ENCODE measurements around the gene SMG7.

SMG7 gene

DNA sequence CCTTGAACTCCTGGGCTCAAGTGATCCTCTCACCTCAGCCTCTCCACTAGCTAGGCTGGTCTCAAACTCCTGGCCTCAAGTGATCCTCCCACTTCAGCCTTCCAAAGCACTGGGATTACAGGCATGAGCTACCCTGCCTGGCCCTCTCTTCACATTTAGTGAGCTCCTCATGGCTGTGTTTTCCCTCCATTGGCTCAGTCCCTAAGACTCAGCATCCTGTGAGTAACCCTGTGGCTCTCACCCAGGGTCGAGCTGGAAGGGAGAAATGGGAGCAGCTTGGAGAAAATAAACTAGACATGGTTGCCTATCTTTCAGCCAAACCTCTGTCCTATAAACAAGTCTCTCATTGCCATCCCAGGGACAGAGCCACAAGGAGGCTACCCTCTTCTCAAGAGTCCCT lies 100.4 kb downstream of the SMG7 start:
- no peak for TF ChIP-seq GATA3 (IDR thresholded peaks at IDR 0.05; ENCODE audit: low read depth, low read length)
- no peak for TF ChIP-seq GATA2 (IDR thresholded peaks at IDR 0.05; ENCODE audit: low read depth, low read length)

DNA sequence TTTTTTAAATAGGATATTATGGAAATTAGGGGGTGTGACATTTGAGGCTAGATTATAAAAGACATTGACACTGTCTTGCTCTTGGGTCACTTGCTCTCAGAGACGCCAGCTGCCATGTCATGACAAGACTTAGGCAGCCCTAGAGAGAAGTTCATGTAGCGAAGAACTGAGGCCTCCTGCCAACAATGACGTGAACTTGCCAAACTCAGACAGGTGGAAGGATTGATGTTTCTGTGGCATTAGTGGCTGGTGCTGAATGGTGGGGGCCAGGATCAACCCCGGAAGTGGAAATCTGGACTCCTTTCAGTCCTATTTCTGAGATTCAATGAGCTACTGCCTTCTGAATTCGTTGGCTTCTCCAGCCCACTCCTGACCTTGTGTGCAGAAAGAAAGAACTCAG lies 103.3 kb downstream of the SMG7 start:
- TF ChIP-seq GATA2 (IDR thresholded peaks at IDR 0.05; ENCODE audit: low read depth, low read length), result no peak
- no peak for TF ChIP-seq GATA3 (IDR thresholded peaks at IDR 0.05; ENCODE audit: low read depth, low read length)

DNA sequence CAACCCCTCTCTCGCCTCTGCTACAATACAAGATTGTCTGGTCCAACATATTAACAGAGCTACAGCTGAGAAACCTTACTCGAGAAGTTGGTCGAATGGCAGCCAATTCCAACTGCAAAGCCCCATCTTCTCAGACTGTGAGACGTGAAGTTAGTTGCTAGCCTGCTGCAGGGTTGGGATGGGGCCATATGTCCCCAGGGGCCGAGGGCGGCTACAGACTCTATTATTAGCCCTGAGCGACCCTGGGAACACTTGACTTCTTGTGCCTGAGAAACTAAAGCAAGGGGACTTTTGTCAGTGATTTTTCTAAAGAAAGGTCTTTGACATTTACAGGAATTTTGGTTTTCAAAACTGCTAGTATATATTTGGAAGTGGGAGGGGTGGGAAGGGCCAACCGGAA lies 104.2 kb downstream of the SMG7 start:
- TF ChIP-seq GATA3 (IDR thresholded peaks at IDR 0.05; ENCODE audit: low read depth, low read length), result no peak
- TF ChIP-seq GATA2 (IDR thresholded peaks at IDR 0.05; ENCODE audit: low read depth, low read length), result no peak

DNA sequence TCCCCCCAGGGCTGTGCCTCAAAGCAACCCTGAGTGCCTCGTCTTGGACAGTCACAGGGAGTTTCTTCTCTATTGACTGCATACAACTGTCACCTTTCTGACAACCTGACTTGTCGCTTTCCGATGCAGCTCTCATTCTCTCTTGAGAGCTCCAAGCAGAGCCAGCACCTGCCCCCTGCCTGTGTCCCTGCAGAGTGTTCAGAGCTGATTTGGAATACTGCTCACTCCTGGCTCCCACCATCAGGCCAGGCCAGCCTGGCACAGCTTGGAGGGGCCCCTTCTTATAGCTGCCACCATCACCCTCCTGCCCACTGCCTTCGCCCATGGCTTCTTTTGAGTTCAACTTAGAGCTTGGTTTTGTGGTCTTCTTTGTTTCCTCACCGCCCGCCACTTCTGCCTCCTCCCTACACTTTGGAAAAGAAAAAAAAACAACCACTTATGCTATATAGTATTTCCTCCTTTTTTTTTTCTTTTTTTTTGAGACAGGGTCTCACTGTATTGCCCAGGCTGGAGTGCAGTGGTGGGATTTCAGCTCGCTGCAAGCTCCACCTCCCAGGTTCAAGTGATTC lies 105.7 kb downstream of the SMG7 start:
- no peak for TF ChIP-seq GATA3 (IDR thresholded peaks at IDR 0.05; ENCODE audit: low read depth, low read length)

DNA sequence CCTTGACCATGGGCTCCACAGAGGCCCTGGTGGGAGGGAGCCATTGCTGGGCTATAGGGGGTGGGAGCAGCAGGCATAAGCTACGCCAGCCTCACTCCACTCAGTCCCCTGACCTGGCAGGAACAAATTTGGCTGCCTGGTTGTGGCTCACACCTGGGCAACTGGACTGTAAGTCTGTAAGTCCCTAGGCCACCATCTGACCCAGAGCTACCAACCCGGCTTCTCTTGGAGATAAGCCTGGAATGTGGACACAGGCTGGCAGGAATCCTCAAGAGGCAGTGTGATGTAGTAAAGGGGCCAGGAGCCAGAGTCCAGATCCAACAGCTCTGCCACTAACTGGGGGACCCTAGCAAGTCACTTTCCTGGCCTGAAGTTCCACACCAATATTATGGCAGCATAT lies 106.6 kb downstream of the SMG7 start:
- no peak for TF ChIP-seq GATA3 (IDR thresholded peaks at IDR 0.05; ENCODE audit: low read depth, low read length)
- TF ChIP-seq GATA2 (IDR thresholded peaks at IDR 0.05; ENCODE audit: low read depth, low read length), result no peak

DNA sequence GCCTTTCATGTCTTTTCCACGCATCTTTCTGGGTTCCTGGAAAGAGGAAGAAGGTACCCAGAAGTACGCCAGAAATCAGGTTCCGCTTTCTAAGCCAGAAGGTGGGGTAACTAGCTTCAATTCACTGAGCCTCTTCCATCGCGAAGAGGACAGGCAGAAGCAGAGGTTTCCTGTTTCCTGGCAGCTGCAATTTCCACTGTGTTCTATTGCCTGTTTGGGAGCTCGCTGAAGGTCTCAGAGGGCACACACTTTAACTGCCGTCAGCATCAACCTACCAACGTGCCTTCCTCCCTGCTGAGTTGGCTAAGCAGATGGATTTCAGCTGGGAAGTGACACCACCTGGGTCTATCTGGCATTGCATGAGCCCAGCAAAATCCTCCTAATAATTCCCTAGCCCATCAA lies 108.0 kb downstream of the SMG7 start:
- TF ChIP-seq GATA2 (IDR thresholded peaks at IDR 0.05; ENCODE audit: low read depth, low read length) (no peak), GATA3 (IDR thresholded peaks at IDR 0.05; ENCODE audit: low read depth, low read length) (no peak)

DNA sequence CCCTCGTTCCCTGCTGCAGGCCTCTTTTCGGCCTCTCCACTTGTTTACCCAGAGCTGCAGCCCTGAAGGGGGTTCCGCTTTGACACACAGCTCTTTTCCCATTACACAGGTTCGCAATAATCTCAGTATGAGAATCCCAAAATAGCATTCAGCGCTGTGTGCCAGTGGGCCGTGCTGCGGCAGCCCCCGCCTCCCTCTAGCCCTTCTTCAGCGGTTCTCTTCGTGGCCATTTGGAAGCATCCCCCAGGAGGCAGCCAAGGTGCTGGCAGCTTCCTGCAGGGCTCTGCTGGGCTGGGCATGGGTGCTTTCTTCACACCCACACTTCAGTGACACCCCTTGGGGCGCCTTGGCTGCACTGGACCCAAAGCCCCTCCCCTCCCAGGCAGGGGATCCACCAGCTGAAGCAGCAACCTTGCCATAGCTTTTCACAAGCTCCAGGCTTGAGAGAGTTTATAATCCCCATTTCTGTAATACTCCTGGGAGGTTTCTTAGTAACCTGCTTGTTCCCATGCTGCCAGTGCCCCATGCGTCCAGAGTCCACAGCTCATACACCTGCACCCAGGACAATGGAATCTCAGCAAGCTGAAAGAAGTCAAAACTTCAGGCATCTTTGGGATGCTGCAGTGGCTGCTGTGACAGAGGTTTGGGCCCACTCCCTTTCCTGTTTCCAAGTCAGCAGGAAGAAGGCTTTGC lies 109.9 kb downstream of the SMG7 start:
- TF ChIP-seq GATA3 (IDR thresholded peaks at IDR 0.05; ENCODE audit: low read depth, low read length) (no peak), GATA2 (IDR thresholded peaks at IDR 0.05; ENCODE audit: low read depth, low read length) (no peak)

DNA sequence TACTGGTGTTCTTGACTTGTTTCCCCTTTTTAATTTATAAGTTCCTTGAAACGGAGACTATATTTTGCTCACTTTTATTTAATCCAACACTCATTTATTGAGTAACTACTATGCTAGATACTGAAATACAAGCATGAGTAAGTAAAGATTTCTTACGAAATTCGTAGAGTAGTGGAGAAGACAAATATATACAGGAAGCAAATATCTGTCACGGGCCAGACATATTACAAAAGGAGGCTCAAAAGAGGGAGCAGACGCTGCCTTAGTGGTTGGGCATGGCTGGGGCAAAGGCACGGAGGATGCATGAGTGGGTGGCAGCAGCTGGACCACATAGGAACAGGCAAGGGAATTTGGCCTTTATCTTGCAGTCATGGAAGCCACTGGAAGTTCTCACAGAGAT lies 111.2 kb downstream of the SMG7 start:
- TF ChIP-seq GATA2 (IDR thresholded peaks at IDR 0.05; ENCODE audit: low read depth, low read length), result no peak
- no peak for TF ChIP-seq GATA3 (IDR thresholded peaks at IDR 0.05; ENCODE audit: low read depth, low read length)

DNA sequence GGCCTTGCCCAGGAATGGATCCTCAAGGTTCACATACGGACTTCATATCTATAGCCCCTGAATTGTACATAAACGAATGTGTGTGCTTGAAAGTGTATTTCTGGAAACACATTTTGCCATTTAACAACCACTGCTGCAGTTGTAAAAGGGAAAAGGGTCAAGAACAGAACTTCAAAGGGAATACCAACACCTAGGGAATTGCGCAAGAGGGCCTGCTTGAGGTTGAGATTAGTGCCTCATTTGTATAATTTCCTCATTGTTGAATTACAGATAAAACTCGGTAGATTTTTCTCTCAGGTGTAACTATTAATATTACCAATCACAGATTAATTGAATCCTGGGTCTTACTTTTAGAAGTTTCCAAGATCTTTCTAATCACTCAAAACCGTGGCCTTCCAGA lies 111.8 kb downstream of the SMG7 start:
- no peak for TF ChIP-seq GATA2 (IDR thresholded peaks at IDR 0.05; ENCODE audit: low read depth, low read length)
- TF ChIP-seq GATA3 (IDR thresholded peaks at IDR 0.05; ENCODE audit: low read depth, low read length), result no peak

DNA sequence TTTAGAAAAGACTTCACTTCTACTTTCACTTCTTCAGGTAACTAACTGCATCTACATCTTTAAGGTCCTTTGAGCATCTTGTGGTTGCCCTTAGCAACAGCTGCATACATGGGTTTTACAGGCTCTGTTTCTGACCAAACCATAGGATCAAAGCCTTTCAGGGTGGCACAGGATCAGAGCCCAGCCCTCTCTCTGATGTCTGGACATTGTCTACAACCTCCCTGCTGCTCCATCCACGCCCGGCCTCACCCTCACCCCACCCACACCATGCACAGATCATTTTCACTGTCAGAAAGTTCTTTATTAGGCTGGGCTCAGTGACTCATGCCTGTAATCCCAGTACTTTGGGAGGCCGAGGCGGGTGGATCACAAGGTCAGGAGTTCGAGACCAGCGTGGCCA lies 112.7 kb downstream of the SMG7 start:
- TF ChIP-seq GATA2 (IDR thresholded peaks at IDR 0.05; ENCODE audit: low read depth, low read length) (no peak), GATA3 (IDR thresholded peaks at IDR 0.05; ENCODE audit: low read depth, low read length) (no peak)

DNA sequence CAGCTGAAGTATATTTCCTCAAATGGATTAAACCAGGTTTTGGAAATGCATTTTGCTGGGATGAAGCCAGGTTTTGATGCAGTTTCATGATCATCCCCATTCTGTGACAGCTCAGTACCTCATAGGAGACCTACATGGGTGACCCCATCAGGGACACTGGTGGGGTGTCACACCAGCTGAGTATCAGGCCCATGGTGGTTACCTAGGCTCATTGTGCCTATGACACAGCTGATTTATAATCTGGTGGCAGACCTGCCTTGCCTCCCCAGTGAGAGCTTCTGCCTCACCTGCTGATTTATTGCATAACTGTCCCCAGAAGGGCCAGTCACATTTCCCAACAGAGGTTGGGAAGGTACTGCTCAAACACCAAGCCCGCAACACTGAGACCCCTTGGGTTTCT lies 114.2 kb downstream of the SMG7 start:
- TF ChIP-seq GATA3 (IDR thresholded peaks at IDR 0.05; ENCODE audit: low read depth, low read length), result no peak
- TF ChIP-seq GATA2 (IDR thresholded peaks at IDR 0.05; ENCODE audit: low read depth, low read length), result no peak

DNA sequence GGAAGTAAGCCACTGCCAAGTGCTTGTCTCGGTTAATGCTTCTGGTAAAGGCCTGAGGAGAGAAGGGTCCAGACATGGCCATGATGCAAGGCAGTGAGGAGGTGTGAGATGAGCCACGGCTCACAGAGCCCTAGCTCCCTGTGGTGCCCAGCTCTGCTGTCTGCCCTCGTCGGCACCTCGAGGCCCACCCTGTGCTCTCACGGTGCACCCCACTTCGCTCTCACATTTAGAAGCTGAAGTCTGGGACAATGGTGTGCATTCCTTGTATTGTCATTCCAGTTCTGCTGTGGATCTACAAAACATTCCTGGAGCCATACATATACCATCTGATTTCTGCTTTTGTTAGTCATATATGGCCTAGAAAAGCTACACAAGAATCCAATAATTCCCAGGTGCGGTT lies 114.6 kb downstream of the SMG7 start:
- TF ChIP-seq GATA2 (IDR thresholded peaks at IDR 0.05; ENCODE audit: low read depth, low read length) (no peak), GATA3 (IDR thresholded peaks at IDR 0.05; ENCODE audit: low read depth, low read length) (no peak)

DNA sequence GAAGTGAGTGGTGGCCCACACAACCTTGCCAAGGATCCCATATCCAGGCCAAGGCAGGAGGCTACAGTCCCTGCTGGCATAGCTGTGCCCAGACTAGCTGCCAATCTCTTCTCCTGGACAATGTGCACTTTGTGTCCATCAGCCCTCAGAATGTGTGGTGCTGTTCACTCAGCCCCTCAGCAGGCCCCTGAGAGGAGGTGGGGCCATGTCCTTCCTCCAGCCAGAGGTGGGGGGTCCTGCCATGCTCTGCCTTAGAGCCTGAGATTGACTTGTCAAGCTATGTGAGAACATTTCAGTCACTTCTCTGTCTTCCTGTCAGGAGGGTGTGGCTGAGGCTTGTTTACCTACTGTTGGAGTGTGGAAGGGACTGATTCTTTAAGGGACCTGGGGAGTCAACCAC lies 116.5 kb downstream of the SMG7 start:
- no peak for TF ChIP-seq GATA2 (IDR thresholded peaks at IDR 0.05; ENCODE audit: low read depth, low read length)
- no peak for TF ChIP-seq GATA3 (IDR thresholded peaks at IDR 0.05; ENCODE audit: low read depth, low read length)

DNA sequence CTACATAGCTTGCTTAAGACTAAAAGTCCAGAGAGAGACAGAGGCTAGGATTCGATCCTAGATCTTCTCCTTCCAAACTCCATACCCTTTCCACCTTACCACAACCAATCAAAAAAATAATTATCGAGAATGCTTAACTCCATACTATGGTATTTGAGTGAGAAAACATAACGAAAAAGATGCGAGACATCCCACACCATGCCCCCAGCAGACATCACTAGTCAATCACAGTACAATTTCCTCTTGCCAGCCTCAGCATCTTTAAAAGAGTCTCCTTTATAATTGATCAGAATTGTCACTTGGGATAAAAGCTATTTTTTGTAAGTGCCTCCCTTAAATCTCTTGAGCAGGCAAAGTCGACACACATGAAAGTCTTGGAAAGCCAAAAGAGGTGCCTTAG lies 117.1 kb downstream of the SMG7 start:
- no peak for TF ChIP-seq GATA3 (IDR thresholded peaks at IDR 0.05; ENCODE audit: low read depth, low read length)

DNA sequence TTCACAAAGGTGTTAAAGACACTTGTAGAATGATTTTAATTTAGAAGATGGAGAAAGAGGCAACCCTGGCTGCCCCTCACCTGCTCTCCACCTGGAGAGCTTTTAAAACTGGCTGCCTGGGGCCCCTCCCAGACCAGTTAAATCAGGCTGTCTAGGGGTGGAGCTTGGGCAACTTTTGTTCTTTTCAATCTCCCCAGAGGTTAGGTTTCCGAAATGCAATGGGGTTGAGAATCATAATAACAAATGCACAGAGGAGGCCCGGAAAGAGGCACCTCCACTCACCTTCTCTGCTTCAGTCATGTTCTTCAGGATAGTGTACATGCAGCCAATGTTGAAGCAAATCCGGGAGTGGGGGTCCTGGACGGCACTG lies 117.6 kb downstream of the SMG7 start:
- TF ChIP-seq GATA2 (IDR thresholded peaks at IDR 0.05; ENCODE audit: low read depth, low read length) (no peak), GATA3 (IDR thresholded peaks at IDR 0.05; ENCODE audit: low read depth, low read length) (no peak)
